GM12875 (cell line): ENCODE data around the gene SPATA9.
"Not testable (repeated sequence)": the region's sequence is repeated elsewhere in the genome, so short reads cannot be mapped to it uniquely, and the experiment has no call there.

Experiments used
- H3K4me3 ChIP-seq: one replicate; pipeline ENCODE4 v1.5.1; 2011; ENCODE audit warnings: low read depth, low read length, control low read depth
- CTCF ChIP-seq: IDR thresholded peaks from 2 replicates; pipeline ENCODE4 v1.5.1; 2011; ENCODE audit warnings: low read depth, mild to moderate bottlenecking, control low read depth, inconsistent platforms, low read length, moderate library complexity, borderline replicate concordance; ENCODE audit not compliant: insufficient read depth

SPATA9 gene

GRCh38 chr5:95634081-95634480 lies 48.7 kb downstream of the SPATA9 start:
- no peak for TF ChIP-seq CTCF

GRCh38 chr5:95633671-95634070 lies 49.1 kb downstream of the SPATA9 start:
- TF ChIP-seq CTCF = no peak
- H3K4me3 ChIP-seq = no peak overlapping the region

More at GRCh38 chr5:95634081-95634480, 48.7 kb downstream of the SPATA9 start:
- H3K4me3 ChIP-seq = no peak overlapping the region

GRCh38 chr5:95632942-95633341 lies 49.8 kb downstream of the SPATA9 start:
- H3K4me3 ChIP-seq = not testable (repeated sequence)

- TF ChIP-seq CTCF = no peak
Measured at GRCh38 chr5:95631991-95632675, 50.7 kb downstream of the SPATA9 start.

GRCh38 chr5:95631255-95631958 lies 51.4 kb downstream of the SPATA9 start:
- no peak for TF ChIP-seq CTCF
- H3K4me3 ChIP-seq = no peak overlapping the region

More at GRCh38 chr5:95631991-95632675, 50.7 kb downstream of the SPATA9 start:
- no peak overlapping the region for H3K4me3 ChIP-seq

GRCh38 chr5:95630394-95630917 lies 52.3 kb downstream of the SPATA9 start:
- H3K4me3 ChIP-seq = no peak overlapping the region
- TF ChIP-seq CTCF = no peak

- no peak overlapping the region for H3K4me3 ChIP-seq
- TF ChIP-seq CTCF = no peak
Measured at GRCh38 chr5:95628933-95629332, 53.9 kb downstream of the SPATA9 start.
